ENCODE data around the gene VSTM4. TPM values are rescaled to one million over a fixed set of nuclear protein-coding genes. Genes with fewer than 3 reads are reported as not detected.

The VSTM4 gene
- total and polyA plus RNA-seq, 2 donors (not counting 1 experiment from before 2014, with no cell fraction given), result not detected

GRCh38 chr10:49149881-49150280 lies 34.6 kb upstream of the VSTM4 start:
- ChIA-PET CTCF (no interaction called here), POLR2A (no interaction called here)
- Mint-ChIP-seq H3K27ac (no peak overlapping the region), H3K9me3 (ENCODE audit: insufficient read depth) (peaks cover 6% of the 10 kb centered on the region), H3K27me3 (peaks cover 34% of the 10 kb centered on the region), H3K4me1 (no peaks in the 10 kb centered on the region), H3K4me3 (no peak overlapping the region)
- Histone ChIP-seq H3K27ac (ENCODE audit: low read length in 2 of 2) (no peak overlapping the region), H3K4me3 (ENCODE audit: control extremely low read depth in 1 of 5, extremely low read depth in 1 of 5, insufficient read depth in 1 of 5, low read depth in 2 of 5, low read length in 4 of 5) (no peak overlapping the region), H3K27me3 (replicated peaks in 1 of 4; ENCODE audit: control extremely low read depth in 1 of 4, control insufficient read depth in 3 of 4, insufficient read depth in 4 of 4, low read length in 3 of 4) (peaks cover 0 to 3% (median 0%) of the 10 kb centered on the region in 4 experiments), H3K4me1 (ENCODE audit: control insufficient read depth in 2 of 2, insufficient read depth in 2 of 2, low read length in 2 of 2) (no peaks in the 10 kb centered on the region), H2AFZ (ENCODE audit: insufficient read depth, low read depth, low read length, poor library complexity, severe bottlenecking) (no peak overlapping the region), H3K9ac (ENCODE audit: low read length) (no peak overlapping the region), H3K9me3 (ENCODE audit: control extremely low read depth in 1 of 3, control insufficient read depth in 2 of 3, insufficient read depth in 1 of 3, low read length in 2 of 3) (peaks cover 0 to 10% (median 9%) of the 10 kb centered on the region in 3 donors), H3K4me2 (replicated peaks; ENCODE audit: low read depth, low read length, poor library complexity, severe bottlenecking) (no peak overlapping the region), H3K36me3 (replicated peaks in 1 of 2; ENCODE audit: control extremely low read depth in 1 of 2, control insufficient read depth in 1 of 2, extremely low read depth in 1 of 2, insufficient read depth in 2 of 2, low read length in 1 of 2) (no peaks in the 10 kb centered on the region), H3K79me2 (ENCODE audit: control insufficient read depth, insufficient read depth, low read length) (no peaks in the 10 kb centered on the region), H4K20me1 (ENCODE audit: control insufficient read depth, insufficient read depth, low read length, poor library complexity, severe bottlenecking) (no peaks in the 10 kb centered on the region)
- DNase-seq (no peak), ATAC-seq (ENCODE audit: low read depth) (no peak)
- WGBS (ENCODE audit: insufficient coverage), result 95% methylated on average over 3 of the region's 3 CpGs
- intact Hi-C loops (cut with micrococcal nuclease), result no loop called here
- no peak for TF ChIP-seq EZH2 (IDR thresholded peaks at IDR 0.05; ENCODE audit: borderline replicate concordance, insufficient read depth, low read depth, low read length, poor library complexity, severe bottlenecking)
- TF ChIP-seq CTCF (IDR thresholded peaks at IDR 0.05), result no peak

DNA sequence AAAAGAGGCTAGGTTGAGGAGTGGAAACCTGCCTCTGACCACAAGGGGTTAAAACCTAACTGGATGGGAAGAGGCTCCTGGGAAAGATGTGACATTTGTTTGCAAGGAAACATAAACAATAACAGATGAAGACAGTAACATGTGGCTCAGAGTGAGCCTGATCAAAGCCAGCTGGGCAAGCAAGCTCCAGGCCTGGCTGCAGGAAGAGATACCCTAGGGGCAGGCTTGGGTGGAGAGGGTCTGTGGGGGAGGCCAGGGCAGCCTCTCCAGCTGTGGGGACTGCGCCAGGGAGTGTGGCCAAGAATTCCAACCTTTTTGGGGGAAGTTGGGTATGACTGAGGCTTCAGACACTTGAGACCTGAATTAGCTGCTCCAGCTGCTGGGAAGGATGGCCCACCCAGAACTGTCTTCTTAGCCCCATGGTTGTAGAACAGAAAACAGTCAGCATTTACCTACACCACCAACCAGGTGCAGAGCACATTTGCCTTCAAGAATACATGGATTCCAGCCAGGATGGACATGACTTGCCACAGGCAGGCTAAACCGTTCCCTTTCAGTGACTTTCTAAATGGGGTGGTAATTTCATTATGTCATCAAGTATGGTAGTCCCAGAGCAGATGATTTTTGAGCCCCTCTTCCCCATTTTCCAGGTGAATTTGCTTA lies 28.9 kb upstream of the VSTM4 start:
- peaks cover 0 to 10% (median 9%) of the 10 kb centered on the region in 3 donors for H3K9me3 ChIP-seq (ENCODE audit: control extremely low read depth in 1 of 3, control insufficient read depth in 2 of 3, insufficient read depth in 1 of 3, low read length in 2 of 3)
- no peak for TF ChIP-seq CTCF (IDR thresholded peaks at IDR 0.05)
- TF ChIP-seq EZH2 (IDR thresholded peaks at IDR 0.05; ENCODE audit: borderline replicate concordance, insufficient read depth, low read depth, low read length, poor library complexity, severe bottlenecking), result no peak
- H3K79me2 ChIP-seq (ENCODE audit: control insufficient read depth, insufficient read depth, low read length), result no peaks in the 10 kb centered on the region
- H3K4me2 ChIP-seq (replicated peaks; ENCODE audit: low read depth, low read length, poor library complexity, severe bottlenecking), result no peak overlapping the region
- H4K20me1 ChIP-seq (ENCODE audit: control insufficient read depth, insufficient read depth, low read length, poor library complexity, severe bottlenecking), result no peaks in the 10 kb centered on the region
- Mint-ChIP-seq H3K9me3 (ENCODE audit: insufficient read depth) (peaks cover 6% of the 10 kb centered on the region), H3K4me3 (no peak overlapping the region), H3K27me3 (peaks cover 27% of the 10 kb centered on the region), H3K4me1 (no peaks in the 10 kb centered on the region), H3K27ac (no peak overlapping the region)
- intact Hi-C loops (cut with micrococcal nuclease), result no loop called here
- H3K4me1 ChIP-seq (ENCODE audit: control insufficient read depth in 2 of 2, insufficient read depth in 2 of 2, low read length in 2 of 2), result no peaks in the 10 kb centered on the region
- no peak overlapping the region for H3K4me3 ChIP-seq (ENCODE audit: control extremely low read depth in 1 of 5, extremely low read depth in 1 of 5, insufficient read depth in 1 of 5, low read depth in 2 of 5, low read length in 4 of 5)
- no peak for ATAC-seq (ENCODE audit: low read depth)
- ChIA-PET CTCF (no interaction called here), POLR2A (no interaction called here)
- WGBS (ENCODE audit: insufficient coverage), result 92% methylated on average over 2 of the region's 2 CpGs
- H3K27me3 ChIP-seq (replicated peaks in 1 of 4; ENCODE audit: control extremely low read depth in 1 of 4, control insufficient read depth in 3 of 4, insufficient read depth in 4 of 4, low read length in 3 of 4), result peaks cover 0 to 3% (median 0%) of the 10 kb centered on the region in 4 experiments
- DNase-seq, result no peak
- no peaks in the 10 kb centered on the region for H3K36me3 ChIP-seq (replicated peaks in 1 of 2; ENCODE audit: control extremely low read depth in 1 of 2, control insufficient read depth in 1 of 2, extremely low read depth in 1 of 2, insufficient read depth in 2 of 2, low read length in 1 of 2)
- no peak overlapping the region for H3K27ac ChIP-seq (ENCODE audit: low read length in 2 of 2)
- H2AFZ ChIP-seq (ENCODE audit: insufficient read depth, low read depth, low read length, poor library complexity, severe bottlenecking), result no peak overlapping the region
- no peak overlapping the region for H3K9ac ChIP-seq (ENCODE audit: low read length)

Measured in B cell (primary cell).